Right atrium auricular region (tissue), 2 donors: ENCODE results near the gene SETBP1. TPM values are rescaled to one million over a fixed set of nuclear protein-coding genes. Genes with fewer than 3 reads are reported as not detected.

ENCODE experiments used
- DNase-seq: peaks from one replicate; pipeline ENCODE4 v3.0.0-alpha.2; 2019; ENCODE audit warnings: low spot score
- H3K27ac ChIP-seq, 2 donors: fragments of 200-600 bp; sonication (generic); 1 replicate in 1 of 2; 2 replicates in 1 of 2; pipeline ENCODE4 v1.5.1; 2016 to 2019
- H3K27me3 ChIP-seq, 2 donors: fragments of 200-600 bp; sonication (generic); one replicate each; pipeline versions ENCODE4 v1.5.1 to v1.6.0; 2017 to 2019
- H3K36me3 ChIP-seq: fragments of 200-600 bp; sonication (generic); one replicate; pipeline ENCODE4 v1.5.1; 2016
- H3K4me1 ChIP-seq, 2 donors: fragments of 200-600 bp; sonication (generic); one replicate each; pipeline versions ENCODE4 v1.5.1 to v1.6.0; 2017 to 2019
- H3K4me3 ChIP-seq, 2 donors: fragments of 200-600 bp; sonication (generic); 1 replicate in 1 of 2; 2 replicates in 1 of 2; pipeline ENCODE4 v1.5.1; 2017 to 2019; ENCODE audit warnings: mild to moderate bottlenecking in 1 of 2, moderate library complexity in 1 of 2
- H3K9me3 ChIP-seq, 2 donors: fragments of 200-600 bp; sonication (generic); one replicate each; pipeline ENCODE4 v1.5.1; 2019
- CTCF ChIP-seq, 2 donors: fragments of 200-600 bp; sonication (generic); IDR thresholded peaks; one replicate each; pipeline ENCODE4 v1.5.1; 2019; ENCODE audit warnings: antibody characterized with exemption in 2 of 2
- total RNA-seq, 2 donors: library from RNA; depleted of rRNA; stranded (reverse); fragments of >200 nt; gene quantifications; one replicate each; pipeline ENCODE4 v1.1.0, GENCODE V29; 2016

Gene SETBP1
- total RNA-seq, 2 donors from 2014 or later: 7.8 to 13.4 TPM

- Histone ChIP-seq H3K36me3 (no peaks in the 10 kb centered on the region), H3K9me3 (no peaks in the 10 kb centered on the region), H3K27me3 (no peaks in the 10 kb centered on the region), H3K27ac (no peak overlapping the region), H3K4me3 (no peak overlapping the region), H3K4me1 (no peaks in the 10 kb centered on the region)
- TF ChIP-seq CTCF (IDR thresholded peaks at IDR 0.05): no peak
- no peak for DNase-seq
Observed at GRCh38 chr18:45102863-45103262, 422.2 kb downstream of the SETBP1 start.

- H3K4me3 ChIP-seq: no peak overlapping the region
- H3K27me3 ChIP-seq: no peaks in the 10 kb centered on the region
- no peaks in the 10 kb centered on the region for H3K36me3 ChIP-seq
- no peaks in the 10 kb centered on the region for H3K4me1 ChIP-seq
- H3K9me3 ChIP-seq: no peaks in the 10 kb centered on the region
- DNase-seq: no peak
- H3K27ac ChIP-seq: no peak overlapping the region
- TF ChIP-seq CTCF (IDR thresholded peaks at IDR 0.05): no peak
Observed at GRCh38 chr18:45103319-45104048, 422.8 kb downstream of the SETBP1 start.

GRCh38 chr18:45104049-45104395 is 423.3 kb downstream of the SETBP1 start:
- no peak overlapping the region for H3K27ac ChIP-seq
- TF ChIP-seq CTCF (IDR thresholded peaks at IDR 0.05): no peak
- no peaks in the 10 kb centered on the region for H3K36me3 ChIP-seq
- H3K27me3 ChIP-seq: no peaks in the 10 kb centered on the region
- H3K4me3 ChIP-seq: no peak overlapping the region
- no peaks in the 10 kb centered on the region for H3K4me1 ChIP-seq
- no peak for DNase-seq
- no peaks in the 10 kb centered on the region for H3K9me3 ChIP-seq

- Histone ChIP-seq H3K9me3 (no peaks in the 10 kb centered on the region), H3K4me1 (peaks cover 0 to 10% of the 10 kb centered on the region in 2 donors), H3K27ac (no peak overlapping the region), H3K27me3 (no peaks in the 10 kb centered on the region), H3K36me3 (no peaks in the 10 kb centered on the region), H3K4me3 (no peak overlapping the region)
- DNase-seq: no peak
- no peak for TF ChIP-seq CTCF (IDR thresholded peaks at IDR 0.05)
Observed at GRCh38 chr18:45106331-45106774, 425.7 kb downstream of the SETBP1 start.

GRCh38 chr18:45107425-45107824 is 426.7 kb downstream of the SETBP1 start:
- DNase-seq: no peak
- Histone ChIP-seq H3K4me1 (peaks cover 0 to 10% of the 10 kb centered on the region in 2 donors), H3K4me3 (no peak overlapping the region), H3K27me3 (no peaks in the 10 kb centered on the region), H3K9me3 (peaks cover 0 to 3% of the 10 kb centered on the region in 2 donors), H3K27ac (no peak overlapping the region), H3K36me3 (no peaks in the 10 kb centered on the region)
- TF ChIP-seq CTCF (IDR thresholded peaks at IDR 0.05): no peak

- no peak overlapping the region for H3K27ac ChIP-seq
- DNase-seq: no peak
- no peak overlapping the region for H3K4me3 ChIP-seq
- H3K36me3 ChIP-seq: no peaks in the 10 kb centered on the region
- no peak for TF ChIP-seq CTCF (IDR thresholded peaks at IDR 0.05)
- no peaks in the 10 kb centered on the region for H3K27me3 ChIP-seq
- H3K9me3 ChIP-seq: peaks cover 0 to 5% of the 10 kb centered on the region in 2 donors
- peaks cover 0 to 10% of the 10 kb centered on the region in 2 donors for H3K4me1 ChIP-seq
Observed at GRCh38 chr18:45108754-45109153, 428.1 kb downstream of the SETBP1 start.
